Left ventricle myocardium inferior (tissue), 1 donor: ENCODE data around the gene S100G. TPM values are rescaled to one million over a fixed set of nuclear protein-coding genes. Genes with fewer than 3 reads are reported as not detected.
A peak's percentile ranks its signal among the peaks of the same experiment; 100 is the strongest.

Experiments
- DNase-seq: peaks from one replicate; pipeline ENCODE4 v3.0.0-alpha.2; 2020
- H3K27ac ChIP-seq: fragments of 200-600 bp; replicated peaks from 2 replicates; pipeline ENCODE4 v1.8.0; 2021
- H3K27me3 ChIP-seq: fragments of 200-600 bp; 2 replicates; pipeline ENCODE4 v1.8.0; 2021; ENCODE audit warnings: low read depth
- H3K36me3 ChIP-seq: fragments of 200-600 bp; 2 replicates; pipeline ENCODE4 v1.8.0; 2021
- H3K4me1 ChIP-seq: fragments of 200-600 bp; 2 replicates; pipeline ENCODE4 v1.8.0; 2021
- H3K4me3 ChIP-seq: fragments of 200-600 bp; 2 replicates; pipeline ENCODE4 v1.8.0; 2021; ENCODE audit warnings: mild to moderate bottlenecking, moderate library complexity
- H3K9me3 ChIP-seq: fragments of 200-600 bp; replicated peaks from 2 replicates; pipeline ENCODE4 v1.8.0; 2021
- intact Hi-C: fragments of 100-400 bp; cut with micrococcal nuclease; formaldehyde crosslinking; loops from one replicate; pipeline ENCODE4 v1.11.0; 2022
- total RNA-seq: library from RNA; stranded (reverse); fragmentation: NEBNext Ultra II Directional; extraction: Animal tissue kit (Norgen Biotek cat#: 25700); gene quantifications from one replicate; pipeline ENCODE4 v1.2.1, GENCODE V29; 2021
- TF ChIP-seq, protein P1 (sequence below): fragments of 200-600 bp; IDR thresholded peaks from 2 replicates; pipeline ENCODE4 v1.8.0; 2021; ENCODE audit warnings: antibody characterized with exemption, mild to moderate bottlenecking, borderline replicate concordance
- donor health status: DM: no; HTN: yes; CAD: no; lungs with severe emphysema.

Gene S100G
- total RNA-seq, 1 donor from 2014 or later: not detected

DNA sequence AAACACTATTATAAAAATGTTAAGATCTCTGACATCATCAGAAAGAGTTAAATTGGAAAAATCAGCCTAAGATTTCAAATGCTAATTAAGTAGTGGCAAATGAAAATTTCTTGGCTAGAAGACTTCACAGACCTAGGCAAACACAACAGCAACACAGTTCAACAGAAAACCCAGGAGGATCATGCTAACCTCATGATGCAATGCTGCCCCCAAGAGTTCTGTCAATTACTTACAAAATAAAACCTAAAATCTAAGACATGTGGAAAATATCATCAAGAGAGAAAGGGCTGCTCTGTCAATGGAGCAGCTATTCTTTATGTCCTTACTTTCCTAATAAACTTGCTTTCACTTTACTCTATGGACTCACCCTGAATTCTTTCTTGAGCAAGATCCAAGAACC is 21.0 kb downstream of the S100G start:
- H3K36me3 ChIP-seq: peaks cover 2% of the 10 kb centered on the region
- no peak overlapping the region for H3K27ac ChIP-seq
- H3K4me3 ChIP-seq: no peak overlapping the region
- intact Hi-C loops: no loop called here
- no peaks in the 10 kb centered on the region for H3K9me3 ChIP-seq
- no peaks in the 10 kb centered on the region for H3K27me3 ChIP-seq
- DNase-seq: no peak
- TF ChIP-seq, protein P1, sequence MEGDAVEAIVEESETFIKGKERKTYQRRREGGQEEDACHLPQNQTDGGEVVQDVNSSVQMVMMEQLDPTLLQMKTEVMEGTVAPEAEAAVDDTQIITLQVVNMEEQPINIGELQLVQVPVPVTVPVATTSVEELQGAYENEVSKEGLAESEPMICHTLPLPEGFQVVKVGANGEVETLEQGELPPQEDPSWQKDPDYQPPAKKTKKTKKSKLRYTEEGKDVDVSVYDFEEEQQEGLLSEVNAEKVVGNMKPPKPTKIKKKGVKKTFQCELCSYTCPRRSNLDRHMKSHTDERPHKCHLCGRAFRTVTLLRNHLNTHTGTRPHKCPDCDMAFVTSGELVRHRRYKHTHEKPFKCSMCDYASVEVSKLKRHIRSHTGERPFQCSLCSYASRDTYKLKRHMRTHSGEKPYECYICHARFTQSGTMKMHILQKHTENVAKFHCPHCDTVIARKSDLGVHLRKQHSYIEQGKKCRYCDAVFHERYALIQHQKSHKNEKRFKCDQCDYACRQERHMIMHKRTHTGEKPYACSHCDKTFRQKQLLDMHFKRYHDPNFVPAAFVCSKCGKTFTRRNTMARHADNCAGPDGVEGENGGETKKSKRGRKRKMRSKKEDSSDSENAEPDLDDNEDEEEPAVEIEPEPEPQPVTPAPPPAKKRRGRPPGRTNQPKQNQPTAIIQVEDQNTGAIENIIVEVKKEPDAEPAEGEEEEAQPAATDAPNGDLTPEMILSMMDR: peak; percentile 45
- no peaks in the 10 kb centered on the region for H3K4me1 ChIP-seq

DNA sequence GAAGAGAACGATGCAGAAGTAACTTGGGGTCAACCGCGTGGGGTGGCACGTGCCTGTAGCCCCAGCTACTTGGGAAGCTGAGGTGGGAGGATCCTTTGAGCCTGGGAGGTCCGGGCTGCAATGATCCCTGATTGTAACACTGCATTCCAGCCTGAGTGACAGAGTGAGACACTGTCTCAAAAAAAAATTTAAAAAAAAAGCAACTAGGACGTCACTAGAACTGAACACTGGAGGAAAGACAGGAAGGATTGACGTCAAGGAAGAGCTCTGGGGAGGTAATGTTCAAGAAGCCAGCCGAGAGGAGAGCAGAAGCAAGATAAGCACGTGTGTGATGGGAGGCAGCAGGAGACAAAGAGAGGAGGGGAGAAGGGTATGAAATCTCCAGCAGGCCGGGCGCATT is 28.7 kb downstream of the S100G start:
- no peaks in the 10 kb centered on the region for H3K4me1 ChIP-seq
- H3K4me3 ChIP-seq: no peak overlapping the region
- intact Hi-C loops: no loop called here
- H3K36me3 ChIP-seq: peaks cover 33% of the 10 kb centered on the region
- H3K27me3 ChIP-seq: no peaks in the 10 kb centered on the region
- no peak overlapping the region for H3K27ac ChIP-seq
- no peaks in the 10 kb centered on the region for H3K9me3 ChIP-seq
- DNase-seq: no peak
- TF ChIP-seq, protein P1: no peak

DNA sequence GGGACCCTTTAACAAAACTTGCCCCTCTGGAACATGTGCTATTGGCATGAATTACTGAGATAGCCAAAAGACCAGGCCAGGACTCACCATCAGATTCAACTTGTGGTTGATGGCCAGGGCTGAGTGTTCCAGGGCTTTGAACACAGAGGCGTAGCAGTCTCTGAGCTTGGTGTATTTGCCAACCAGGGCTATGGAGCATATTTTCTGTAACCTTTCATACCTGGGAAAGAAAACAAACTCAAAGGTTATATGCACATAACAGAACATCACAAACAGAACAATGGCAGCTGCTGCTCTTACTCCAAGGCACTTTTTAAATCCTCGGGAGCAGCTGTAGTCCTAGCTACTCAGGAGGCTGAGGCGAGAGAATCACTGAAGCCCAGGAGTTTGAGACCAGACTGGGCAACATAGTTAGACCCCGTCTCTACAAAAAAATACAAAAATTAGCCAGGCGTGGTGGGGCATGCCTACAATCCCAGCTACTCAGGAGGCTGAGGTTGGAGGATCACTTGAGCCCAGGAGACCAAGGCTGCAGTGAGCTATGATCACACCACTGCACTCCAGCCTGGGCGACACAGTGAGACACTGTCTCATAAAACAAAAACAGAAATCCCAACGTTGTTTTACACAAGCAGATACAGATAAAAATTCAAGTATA is 33.2 kb downstream of the S100G start:
- Histone ChIP-seq H3K4me3 (no peak overlapping the region), H3K27me3 (no peaks in the 10 kb centered on the region), H3K9me3 (no peaks in the 10 kb centered on the region), H3K4me1 (no peaks in the 10 kb centered on the region), H3K36me3 (peaks cover 34% of the 10 kb centered on the region), H3K27ac (no peak overlapping the region)
- no peak for DNase-seq
- TF ChIP-seq, protein P1: no peak
- intact Hi-C loops: no loop called here

DNA sequence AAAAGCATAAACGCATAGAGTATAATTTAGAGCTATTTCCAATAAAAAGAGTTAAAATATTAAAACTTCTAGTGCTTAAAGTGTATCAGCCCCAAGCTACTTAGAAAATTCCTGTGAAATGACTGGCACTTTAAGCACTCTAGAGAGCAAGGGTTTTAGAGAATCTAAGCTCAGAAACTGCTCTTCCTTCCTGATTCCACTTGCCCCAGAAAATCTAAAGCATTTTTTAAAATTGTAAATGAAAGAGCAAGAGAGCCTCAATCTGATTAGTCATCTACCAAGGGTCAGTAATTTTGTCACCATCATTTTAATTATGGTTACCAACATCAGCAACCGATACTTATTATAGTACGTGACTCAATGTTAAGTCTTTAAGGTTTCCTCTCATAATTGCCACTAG is 37.6 kb downstream of the S100G start:
- TF ChIP-seq, protein P1: no peak
- Histone ChIP-seq H3K27ac (no peak overlapping the region), H3K4me1 (no peaks in the 10 kb centered on the region), H3K36me3 (peaks cover 30% of the 10 kb centered on the region), H3K4me3 (no peak overlapping the region), H3K27me3 (no peaks in the 10 kb centered on the region), H3K9me3 (no peaks in the 10 kb centered on the region)
- intact Hi-C loops: no loop called here
- no peak for DNase-seq

DNA sequence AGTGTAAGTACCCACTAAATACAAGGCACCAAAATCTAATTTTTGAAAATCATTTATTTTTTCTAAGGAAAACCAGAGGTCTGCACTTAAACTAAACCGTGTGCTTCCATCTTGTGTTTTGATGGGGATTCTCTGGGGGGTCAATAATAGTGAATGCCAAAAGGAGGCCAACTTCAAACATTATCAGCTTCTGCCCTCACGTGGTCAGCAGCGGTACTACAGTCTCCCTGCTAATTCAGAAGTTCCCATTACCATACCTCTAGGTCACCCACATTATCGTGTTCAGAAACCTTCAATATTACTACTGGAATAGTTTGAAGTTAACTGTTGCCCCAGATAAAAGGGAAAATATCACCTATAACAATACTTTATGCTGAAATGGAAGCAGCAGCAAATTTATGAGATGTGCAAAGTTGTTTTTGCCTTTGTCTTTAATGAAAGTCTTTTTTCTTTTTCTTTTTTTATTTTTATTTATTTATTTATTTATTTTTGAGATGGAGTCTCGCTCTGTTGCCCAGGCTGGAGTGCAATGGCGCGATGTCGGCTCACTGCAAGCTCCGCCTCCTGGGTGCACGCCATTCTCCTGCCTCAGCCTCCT is 45.2 kb downstream of the S100G start:
- Histone ChIP-seq H3K27ac (no peak overlapping the region), H3K36me3 (peaks cover 21% of the 10 kb centered on the region), H3K4me1 (no peaks in the 10 kb centered on the region), H3K27me3 (no peaks in the 10 kb centered on the region), H3K9me3 (no peaks in the 10 kb centered on the region), H3K4me3 (no peak overlapping the region)
- peak; percentile 45 for DNase-seq
- intact Hi-C loops: no loop called here
- TF ChIP-seq, protein P1: peak; percentile 75
